Omental fat pad (tissue), 4 donors: ENCODE data around the gene CAMSAP3. TPM values are rescaled to one million over a fixed set of nuclear protein-coding genes. Genes with fewer than 3 reads are reported as not detected.

Source experiments
- ATAC-seq: fragments of 150-250 bp; one replicate; pipeline ENCODE4 v1.9.1; 2016; ENCODE audit warnings: mild to moderate bottlenecking, moderate library complexity; ENCODE audit not compliant: low FRiP score
- DNase-seq: peaks from one replicate; pipeline ENCODE4 v3.0.0-alpha.2; 2019; ENCODE audit warnings: low spot score
- total RNA-seq, 4 donors: library from RNA; depleted of rRNA; stranded (reverse); fragments of >200 nt; gene quantifications; one replicate each; pipeline ENCODE4 v1.1.0, GENCODE V29; 2016
- TF ChIP-seq, protein P1 (sequence below), 3 donors: fragments of 450-650 bp; IDR thresholded peaks; one replicate each; pipeline ENCODE4 v1.5.1; 2016 to 2017; ENCODE audit warnings: antibody characterized with exemption in 3 of 3, mild to moderate bottlenecking in 3 of 3, moderate library complexity in 2 of 3

The CAMSAP3 gene, protein sequence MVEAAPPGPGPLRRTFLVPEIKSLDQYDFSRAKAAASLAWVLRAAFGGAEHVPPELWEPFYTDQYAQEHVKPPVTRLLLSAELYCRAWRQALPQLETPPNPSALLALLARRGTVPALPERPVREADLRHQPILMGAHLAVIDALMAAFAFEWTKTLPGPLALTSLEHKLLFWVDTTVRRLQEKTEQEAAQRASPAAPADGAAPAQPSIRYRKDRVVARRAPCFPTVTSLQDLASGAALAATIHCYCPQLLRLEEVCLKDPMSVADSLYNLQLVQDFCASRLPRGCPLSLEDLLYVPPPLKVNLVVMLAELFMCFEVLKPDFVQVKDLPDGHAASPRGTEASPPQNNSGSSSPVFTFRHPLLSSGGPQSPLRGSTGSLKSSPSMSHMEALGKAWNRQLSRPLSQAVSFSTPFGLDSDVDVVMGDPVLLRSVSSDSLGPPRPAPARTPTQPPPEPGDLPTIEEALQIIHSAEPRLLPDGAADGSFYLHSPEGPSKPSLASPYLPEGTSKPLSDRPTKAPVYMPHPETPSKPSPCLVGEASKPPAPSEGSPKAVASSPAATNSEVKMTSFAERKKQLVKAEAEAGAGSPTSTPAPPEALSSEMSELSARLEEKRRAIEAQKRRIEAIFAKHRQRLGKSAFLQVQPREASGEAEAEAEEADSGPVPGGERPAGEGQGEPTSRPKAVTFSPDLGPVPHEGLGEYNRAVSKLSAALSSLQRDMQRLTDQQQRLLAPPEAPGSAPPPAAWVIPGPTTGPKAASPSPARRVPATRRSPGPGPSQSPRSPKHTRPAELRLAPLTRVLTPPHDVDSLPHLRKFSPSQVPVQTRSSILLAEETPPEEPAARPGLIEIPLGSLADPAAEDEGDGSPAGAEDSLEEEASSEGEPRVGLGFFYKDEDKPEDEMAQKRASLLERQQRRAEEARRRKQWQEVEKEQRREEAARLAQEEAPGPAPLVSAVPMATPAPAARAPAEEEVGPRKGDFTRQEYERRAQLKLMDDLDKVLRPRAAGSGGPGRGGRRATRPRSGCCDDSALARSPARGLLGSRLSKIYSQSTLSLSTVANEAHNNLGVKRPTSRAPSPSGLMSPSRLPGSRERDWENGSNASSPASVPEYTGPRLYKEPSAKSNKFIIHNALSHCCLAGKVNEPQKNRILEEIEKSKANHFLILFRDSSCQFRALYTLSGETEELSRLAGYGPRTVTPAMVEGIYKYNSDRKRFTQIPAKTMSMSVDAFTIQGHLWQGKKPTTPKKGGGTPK
- 1 to 10 TPM in 1 of 4 donors, under 1 TPM in 2, not detected in 1; 0.36 to 1.0 (median 0.69) TPM for total RNA-seq

DNA sequence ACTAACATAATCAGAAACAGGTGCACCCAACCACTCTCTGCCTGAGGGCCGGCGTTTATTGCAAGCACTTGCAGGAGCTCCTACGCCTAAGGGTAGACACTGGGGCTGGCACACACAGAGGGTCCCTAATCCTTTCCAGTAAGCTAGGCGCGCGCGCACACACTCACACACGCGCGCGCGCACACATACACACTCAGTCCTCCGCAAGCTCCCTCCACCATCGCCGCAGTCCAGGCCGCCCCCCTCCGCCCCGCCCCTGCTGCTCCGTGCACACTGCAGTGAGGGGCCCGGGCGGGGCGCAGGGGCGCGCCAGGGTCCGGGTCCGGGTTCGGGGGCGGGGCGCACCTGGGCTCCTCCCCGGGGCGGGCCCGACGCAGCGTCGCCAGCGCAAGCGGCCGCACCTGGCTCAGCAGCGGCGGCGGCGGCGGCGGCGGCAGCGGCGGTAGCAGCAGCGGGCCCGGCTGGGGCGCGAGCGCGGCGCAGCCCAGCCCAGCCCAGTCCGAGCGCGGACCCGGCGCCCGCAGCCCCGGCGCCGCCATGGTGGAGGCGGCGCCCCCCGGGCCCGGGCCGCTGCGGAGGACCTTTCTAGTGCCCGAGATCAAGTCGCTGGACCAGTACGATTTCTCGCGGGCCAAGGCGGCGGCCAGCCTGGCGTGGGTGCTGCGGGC lies at the start of gene CAMSAP3:
TSS of gene CAMSAP3 (plus strand) at position 398 of the 668 bp plus-strand sequence. CDS start at position 538, 140 bp downstream.
- DNase-seq (no peak), ATAC-seq (peak; percentile 75)
- TF ChIP-seq, protein P1, sequence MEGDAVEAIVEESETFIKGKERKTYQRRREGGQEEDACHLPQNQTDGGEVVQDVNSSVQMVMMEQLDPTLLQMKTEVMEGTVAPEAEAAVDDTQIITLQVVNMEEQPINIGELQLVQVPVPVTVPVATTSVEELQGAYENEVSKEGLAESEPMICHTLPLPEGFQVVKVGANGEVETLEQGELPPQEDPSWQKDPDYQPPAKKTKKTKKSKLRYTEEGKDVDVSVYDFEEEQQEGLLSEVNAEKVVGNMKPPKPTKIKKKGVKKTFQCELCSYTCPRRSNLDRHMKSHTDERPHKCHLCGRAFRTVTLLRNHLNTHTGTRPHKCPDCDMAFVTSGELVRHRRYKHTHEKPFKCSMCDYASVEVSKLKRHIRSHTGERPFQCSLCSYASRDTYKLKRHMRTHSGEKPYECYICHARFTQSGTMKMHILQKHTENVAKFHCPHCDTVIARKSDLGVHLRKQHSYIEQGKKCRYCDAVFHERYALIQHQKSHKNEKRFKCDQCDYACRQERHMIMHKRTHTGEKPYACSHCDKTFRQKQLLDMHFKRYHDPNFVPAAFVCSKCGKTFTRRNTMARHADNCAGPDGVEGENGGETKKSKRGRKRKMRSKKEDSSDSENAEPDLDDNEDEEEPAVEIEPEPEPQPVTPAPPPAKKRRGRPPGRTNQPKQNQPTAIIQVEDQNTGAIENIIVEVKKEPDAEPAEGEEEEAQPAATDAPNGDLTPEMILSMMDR (IDR thresholded peaks at IDR 0.05) = no peak

DNA sequence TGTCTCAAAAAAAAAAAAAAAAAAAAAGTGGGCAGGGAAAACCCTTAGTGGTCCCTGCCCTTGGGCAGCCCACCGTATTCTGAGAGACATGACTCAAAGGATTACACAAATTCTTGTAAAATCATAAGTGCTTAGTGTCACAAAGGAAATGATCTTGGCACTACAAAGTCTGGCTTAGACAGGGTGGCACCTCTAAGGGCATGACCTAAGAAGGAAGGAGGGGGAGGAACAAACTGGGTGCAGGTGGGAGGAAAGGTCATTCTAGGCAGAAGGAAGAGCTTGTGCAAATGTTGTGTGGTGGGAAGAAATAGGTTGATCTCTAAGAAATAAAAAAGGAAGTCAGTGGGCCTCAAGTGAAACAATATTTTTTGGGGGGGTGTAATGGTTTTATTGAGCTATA lies 49.8 kb upstream of the CAMSAP3 start:
- DNase-seq (no peak), ATAC-seq (no peak)
- TF ChIP-seq, protein P1 (IDR thresholded peaks at IDR 0.05) = no peak

DNA sequence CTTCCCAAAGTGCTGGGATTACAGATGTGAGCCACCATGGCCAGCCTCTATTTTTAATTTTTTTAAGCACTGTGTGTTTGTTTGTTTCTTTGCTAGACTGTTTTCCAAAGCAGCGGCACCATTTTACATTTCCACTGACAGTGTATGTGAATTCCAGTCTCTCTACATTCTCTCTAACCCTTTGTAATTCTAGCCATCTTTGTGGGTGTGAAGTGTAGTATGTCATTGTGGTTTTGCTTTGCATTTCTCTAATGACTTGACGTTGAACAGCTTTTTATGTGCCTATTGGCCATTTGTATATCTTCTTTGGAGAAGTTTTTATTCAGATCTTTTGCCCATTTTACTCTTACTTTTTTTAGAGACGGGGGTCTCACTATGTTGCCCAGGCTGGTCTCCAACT lies 48.5 kb upstream of the CAMSAP3 start:
- no peak for DNase-seq
- TF ChIP-seq, protein P1 (IDR thresholded peaks at IDR 0.05) = no peak
- ATAC-seq = no peak

DNA sequence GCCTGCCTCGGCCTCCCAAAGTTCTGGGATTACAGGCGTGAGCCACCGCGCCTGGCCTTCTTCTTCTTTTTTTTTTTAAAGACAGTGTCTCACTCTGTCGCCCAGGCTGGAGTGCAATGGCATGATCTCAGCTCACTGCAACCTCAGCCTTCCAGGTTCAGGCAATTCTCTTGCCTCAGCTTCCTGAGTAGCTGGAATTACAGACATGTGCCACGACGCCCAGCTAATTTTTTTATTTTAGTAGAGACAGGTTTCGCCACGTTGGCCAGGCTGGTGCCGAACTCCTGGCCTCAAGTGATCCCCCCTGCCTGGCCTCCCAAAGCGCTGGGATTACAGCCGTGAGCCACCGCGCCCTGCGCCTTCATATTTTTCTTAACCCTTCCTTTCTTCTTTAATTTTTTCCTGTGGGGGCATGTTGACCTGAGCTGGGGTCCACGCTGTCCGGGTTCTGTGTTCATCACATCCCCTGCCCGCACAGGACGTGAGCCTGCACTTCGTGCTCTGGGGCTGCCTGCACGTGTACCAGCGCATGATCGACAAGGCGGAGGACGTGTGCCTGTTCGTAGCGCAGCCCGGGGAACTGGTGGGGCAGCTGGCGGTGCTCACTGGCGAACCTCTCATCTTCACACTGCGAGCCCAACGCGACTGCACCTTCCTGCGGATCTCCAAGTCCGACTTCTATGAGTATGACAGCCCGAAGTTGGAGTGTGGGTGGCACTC lies 46.1 kb upstream of the CAMSAP3 start:
- ATAC-seq (no peak), DNase-seq (no peak)
- TF ChIP-seq, protein P1 (IDR thresholded peaks at IDR 0.05) = no peak

DNA sequence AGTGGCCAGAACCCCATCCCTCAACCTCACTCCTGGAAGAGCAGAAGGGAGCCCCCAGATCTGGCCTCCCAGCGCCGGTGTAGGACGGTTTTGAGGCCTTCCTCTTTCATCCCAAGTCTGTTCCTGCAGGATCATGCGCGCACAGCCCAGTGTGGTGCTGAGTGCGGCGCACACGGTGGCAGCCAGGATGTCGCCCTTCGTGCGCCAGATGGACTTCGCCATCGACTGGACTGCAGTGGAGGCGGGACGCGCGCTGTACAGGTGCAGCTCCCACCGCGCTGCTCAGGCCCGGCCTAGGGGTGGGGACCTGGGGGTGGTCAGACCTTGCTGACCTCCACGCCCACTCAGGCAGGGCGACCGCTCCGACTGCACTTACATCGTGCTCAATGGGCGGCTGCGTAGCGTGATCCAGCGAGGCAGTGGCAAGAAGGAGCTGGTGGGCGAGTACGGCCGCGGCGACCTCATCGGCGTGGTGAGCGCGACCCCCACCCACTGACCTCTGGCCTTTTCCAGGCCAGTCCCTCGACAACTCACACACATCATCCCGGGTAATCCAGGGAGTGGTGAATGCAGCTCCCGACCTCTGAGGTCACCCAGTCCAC lies 45.4 kb upstream of the CAMSAP3 start:
- TF ChIP-seq, protein P1 (IDR thresholded peaks at IDR 0.05) = no peak
- no peak for ATAC-seq
- DNase-seq = no peak
